GM19438 (cell line): ENCODE results near the gene BNC2.
"Not testable (repeated sequence)": the region's sequence is repeated elsewhere in the genome, so short reads cannot be mapped to it uniquely, and the experiment has no call there.

ENCODE experiments used
- ATAC-seq: cut with Tn5 transposase; IDR thresholded peaks from one replicate; pipeline ENCODE4 v1.9.1; 2021; ENCODE audit warnings: low read depth; ENCODE audit not compliant: unreplicated experiment

The BNC2 gene

GRCh38 chr9:16555802-16556201, 314.7 kb downstream of the BNC2 start:
- no peak for ATAC-seq

GRCh38 chr9:16553869-16554540, 316.5 kb downstream of the BNC2 start:
- no peak for ATAC-seq

- ATAC-seq, result no peak
Observed at GRCh38 chr9:16552252-16552651, 318.2 kb downstream of the BNC2 start.

GRCh38 chr9:16551692-16552091, 318.8 kb downstream of the BNC2 start:
- no peak for ATAC-seq

GRCh38 chr9:16545639-16546038, 324.8 kb downstream of the BNC2 start:
- ATAC-seq, result no peak

- no peak for ATAC-seq
Observed at GRCh38 chr9:16544842-16545241, 325.6 kb downstream of the BNC2 start.

- no peak for ATAC-seq
Observed at GRCh38 chr9:16543686-16544085, 326.8 kb downstream of the BNC2 start.

GRCh38 chr9:16543225-16543624, 327.2 kb downstream of the BNC2 start:
- ATAC-seq, result no peak

- no peak for ATAC-seq
Observed at GRCh38 chr9:16542290-16542689, 328.2 kb downstream of the BNC2 start.

- no peak for ATAC-seq
Observed at GRCh38 chr9:16540743-16541613, 329.5 kb downstream of the BNC2 start.

- ATAC-seq, result not testable (repeated sequence)
Observed at GRCh38 chr9:16539626-16540025, 330.8 kb downstream of the BNC2 start.

GRCh38 chr9:16535555-16535954, 334.9 kb downstream of the BNC2 start:
- no peak for ATAC-seq

GRCh38 chr9:16532681-16533450, 337.6 kb downstream of the BNC2 start:
- no peak for ATAC-seq

- no peak for ATAC-seq
Observed at GRCh38 chr9:16532272-16532671, 338.2 kb downstream of the BNC2 start.

- no peak for ATAC-seq
Observed at GRCh38 chr9:16530669-16531642, 339.5 kb downstream of the BNC2 start.

- no peak for ATAC-seq
Observed at GRCh38 chr9:16527573-16527972, 342.9 kb downstream of the BNC2 start.

GRCh38 chr9:16526380-16526779, 344.1 kb downstream of the BNC2 start:
- ATAC-seq, result no peak

- ATAC-seq, result no peak
Observed at GRCh38 chr9:16524823-16525222, 345.6 kb downstream of the BNC2 start.

- no peak for ATAC-seq
Observed at GRCh38 chr9:16524078-16524477, 346.4 kb downstream of the BNC2 start.

GRCh38 chr9:16521868-16522411, 348.5 kb downstream of the BNC2 start:
- no peak for ATAC-seq
